Astrocyte (in vitro differentiated cells and primary cell): Measurements from ENCODE around the gene RBM48.

Experiments used
- EZH2 ChIP-seq: IDR thresholded peaks from 2 replicates; pipeline ENCODE4 v1.6.1; 2012; ENCODE audit warnings: mild to moderate bottlenecking, low read length, inconsistent platforms; ENCODE audit not compliant: insufficient read depth
- TF ChIP-seq, protein P1 (sequence below): IDR thresholded peaks from 2 replicates; pipeline ENCODE4 v1.5.1; 2011; ENCODE audit warnings: low read depth, mild to moderate bottlenecking, inconsistent platforms, low read length, moderate library complexity; ENCODE audit not compliant: insufficient read depth

DNA sequence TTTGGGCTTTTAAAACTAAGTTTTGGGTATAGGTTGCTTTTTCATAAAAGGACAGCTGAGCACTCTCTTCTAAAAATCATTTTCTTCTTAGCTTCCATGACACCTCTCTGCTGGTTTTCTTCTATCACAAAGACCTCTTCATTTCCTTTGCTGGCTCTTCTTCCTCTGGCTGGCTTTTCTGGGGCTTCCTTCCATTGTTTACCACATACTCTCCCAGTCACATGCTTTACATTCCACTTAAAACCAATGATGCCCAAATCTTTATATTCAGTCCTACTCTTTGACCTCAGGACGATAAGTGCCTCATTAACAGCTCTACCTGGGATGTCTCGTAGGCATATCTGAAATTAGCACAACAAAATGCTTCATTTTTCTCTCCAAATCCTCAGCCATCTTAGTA lies 34.8 kb downstream of the RBM48 start:
- TF ChIP-seq, protein P1, sequence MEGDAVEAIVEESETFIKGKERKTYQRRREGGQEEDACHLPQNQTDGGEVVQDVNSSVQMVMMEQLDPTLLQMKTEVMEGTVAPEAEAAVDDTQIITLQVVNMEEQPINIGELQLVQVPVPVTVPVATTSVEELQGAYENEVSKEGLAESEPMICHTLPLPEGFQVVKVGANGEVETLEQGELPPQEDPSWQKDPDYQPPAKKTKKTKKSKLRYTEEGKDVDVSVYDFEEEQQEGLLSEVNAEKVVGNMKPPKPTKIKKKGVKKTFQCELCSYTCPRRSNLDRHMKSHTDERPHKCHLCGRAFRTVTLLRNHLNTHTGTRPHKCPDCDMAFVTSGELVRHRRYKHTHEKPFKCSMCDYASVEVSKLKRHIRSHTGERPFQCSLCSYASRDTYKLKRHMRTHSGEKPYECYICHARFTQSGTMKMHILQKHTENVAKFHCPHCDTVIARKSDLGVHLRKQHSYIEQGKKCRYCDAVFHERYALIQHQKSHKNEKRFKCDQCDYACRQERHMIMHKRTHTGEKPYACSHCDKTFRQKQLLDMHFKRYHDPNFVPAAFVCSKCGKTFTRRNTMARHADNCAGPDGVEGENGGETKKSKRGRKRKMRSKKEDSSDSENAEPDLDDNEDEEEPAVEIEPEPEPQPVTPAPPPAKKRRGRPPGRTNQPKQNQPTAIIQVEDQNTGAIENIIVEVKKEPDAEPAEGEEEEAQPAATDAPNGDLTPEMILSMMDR, result no peak
- TF ChIP-seq EZH2, result no peak
